SK-N-SH (cell line): Measurements from ENCODE around the gene COL23A1. TPM values are rescaled to one million over a fixed set of nuclear protein-coding genes. Genes with fewer than 3 reads are reported as not detected.

Source experiments
- CTCF ChIA-PET: fragments of 300-600, 350-600 bp; formaldehyde crosslinking; extraction: SDS; loops from one replicate; lab custom pipeline; 2021; lab: Yijun Ruan, JAX
- POLR2A ChIA-PET: fragments of 350-600 bp; sonication (Branson Sonifier 250); formaldehyde crosslinking; extraction: SDS; loops from one replicate; lab custom pipeline; 2020; ENCODE audit warnings: antibody characterized with exemption, inconsistent platforms; lab: Yijun Ruan, JAX
- DNase-seq: peaks from one replicate; pipeline ENCODE4 v3.0.0; 2012
- H2AFZ ChIP-seq: fragments of 200-600 bp; sonication (generic); 2 replicates; pipeline ENCODE4 v1.8.1; 2016; ENCODE audit warnings: antibody characterized with exemption, mild to moderate bottlenecking, low read depth
- H3F3A ChIP-seq: fragments of 200-600 bp; sonication (generic); replicated peaks from 2 replicates; pipeline ENCODE3; 2016; ENCODE audit warnings: antibody characterized with exemption, mild to moderate bottlenecking; ENCODE audit not compliant: insufficient read depth
- H3K27ac ChIP-seq, 2 experiments: fragments of 200-500 bp in 1 of 2; fragments of 200-600 bp in 1 of 2; sonication (Bioruptor generic) in 1 of 2; sonication (generic), shearing (Covaris generic) in 1 of 2; 2 replicates each; pipeline versions ENCODE4 v1.5.1 to v1.6.1; 2014 to 2016; ENCODE audit warnings: low read depth in 2 of 2, inconsistent platforms in 1 of 2, low read length in 1 of 2, mild to moderate bottlenecking in 1 of 2, mixed read lengths in 1 of 2
- H3K27me3 ChIP-seq: fragments of 200-600 bp; sonication (generic), shearing (Covaris generic); 2 replicates; pipeline ENCODE4 v1.6.1; 2016; ENCODE audit warnings: mixed run types; ENCODE audit not compliant: insufficient read depth
- H3K36me3 ChIP-seq, 2 experiments: fragments of 200-500 bp in 1 of 2; fragments of 200-600 bp in 1 of 2; sonication (Bioruptor generic) in 1 of 2; sonication (generic) in 1 of 2; replicated peaks in 1 of 2; 2 replicates each; pipeline versions ENCODE3 to v1.5.1; 2014 to 2016; ENCODE audit warnings: low read length in 1 of 2, mild to moderate bottlenecking in 1 of 2; ENCODE audit not compliant: insufficient read depth in 2 of 2, control insufficient read depth in 1 of 2
- H3K4me1 ChIP-seq, 2 experiments: fragments of 200-500 bp in 1 of 2; fragments of 200-600 bp in 1 of 2; sonication (Bioruptor generic) in 1 of 2; sonication (generic), shearing (Covaris generic) in 1 of 2; 2 replicates each; pipeline versions ENCODE4 v1.5.1 to v1.6.1; 2014 to 2016; ENCODE audit warnings: low read depth in 1 of 2, low read length in 1 of 2, mixed run types in 1 of 2; ENCODE audit not compliant: insufficient read depth in 2 of 2, control insufficient read depth in 1 of 2
- H3K4me2 ChIP-seq: fragments of 200-600 bp; sonication (generic), shearing (Covaris generic); 2 replicates; pipeline ENCODE4 v1.6.1; 2017; ENCODE audit warnings: mixed run types
- H3K4me3 ChIP-seq, 2 experiments: fragments of 200-500 bp in 1 of 2; fragments of 200-600 bp in 1 of 2; sonication (Bioruptor generic) in 1 of 2; sonication (generic), shearing (Covaris generic) in 1 of 2; 2 replicates each; pipeline versions ENCODE4 v1.5.1 to v1.8.1; 2014 to 2016; ENCODE audit warnings: low read depth in 2 of 2, inconsistent platforms in 1 of 2, low read length in 1 of 2, mild to moderate bottlenecking in 1 of 2, mixed read lengths in 1 of 2, moderate library complexity in 1 of 2
- H3K79me2 ChIP-seq: fragments of 200-600 bp; sonication (generic); 2 replicates; pipeline ENCODE4 v1.8.1; 2017; ENCODE audit warnings: mild to moderate bottlenecking; ENCODE audit not compliant: insufficient read depth
- H3K9ac ChIP-seq: fragments of 200-600 bp; sonication (generic); 2 replicates; pipeline ENCODE4 v1.6.1; 2017; ENCODE audit warnings: mixed run types
- H3K9me2 ChIP-seq: fragments of 200-600 bp; sonication (generic); 2 replicates; pipeline ENCODE4 v1.6.1; 2017; ENCODE audit warnings: mixed run types
- H3K9me3 ChIP-seq: fragments of 200-600 bp; sonication (generic); 2 replicates; pipeline ENCODE4 v1.6.1; 2017; ENCODE audit warnings: mixed run types, mild to moderate bottlenecking, moderate library complexity
- H4K20me1 ChIP-seq: fragments of 200-600 bp; sonication (generic); 2 replicates; pipeline ENCODE4 v1.6.1; 2017; ENCODE audit warnings: mild to moderate bottlenecking, mixed run types; ENCODE audit not compliant: insufficient read depth
- EP300 ChIP-seq, 2 experiments: IDR thresholded peaks; 2 replicates each; pipeline versions ENCODE4 v1.4.0 to v1.6.1; 2012; ENCODE audit warnings: borderline replicate concordance in 1 of 2, low read depth in 1 of 2, low read length in 1 of 2
- EZH2phosphoT487 ChIP-seq: fragments of 200-600 bp; sonication (generic); IDR thresholded peaks from 2 replicates; pipeline ENCODE4 v1.6.1; 2017; ENCODE audit warnings: low read depth, mixed run types, mild to moderate bottlenecking, antibody characterized with exemption, moderate library complexity, borderline replicate concordance
- NFIC ChIP-seq: IDR thresholded peaks from 2 replicates; pipeline ENCODE4 v1.4.0; 2012; ENCODE audit warnings: borderline replicate concordance
- NRF1 ChIP-seq: IDR thresholded peaks from 2 replicates; pipeline ENCODE4 v1.6.1; 2012; ENCODE audit warnings: low read depth, mild to moderate bottlenecking, low read length
- POLR2AphosphoS5 ChIP-seq: IDR thresholded peaks from 2 replicates; pipeline ENCODE4 v1.6.1; 2012; ENCODE audit warnings: low read depth, low read length
- RAD21 ChIP-seq: IDR thresholded peaks from 2 replicates; pipeline ENCODE4 v1.6.1; 2012; ENCODE audit warnings: mild to moderate bottlenecking, low read length
- RFX5 ChIP-seq: IDR thresholded peaks from 2 replicates; pipeline ENCODE4 v1.6.1; 2012; ENCODE audit warnings: mild to moderate bottlenecking, improper control_type of control experiment, low read length
- SIN3A ChIP-seq: IDR thresholded peaks from 2 replicates; pipeline ENCODE4 v1.6.1; 2012; ENCODE audit warnings: low read depth, mild to moderate bottlenecking, low read length, moderate library complexity, borderline replicate concordance
- YY1 ChIP-seq: IDR thresholded peaks from 2 replicates; pipeline ENCODE4 v1.4.0; 2012; ENCODE audit warnings: low read depth, mild to moderate bottlenecking
- WGBS: methylation state at CpG from one replicate; pipeline ENCODE4 v1.1.6; 2017; ENCODE audit warnings: low lambda C conversion rate; 5-methylcytosine and 5-hydroxymethylcytosine counted together
- polyA plus RNA-seq, 3 experiments: library from polyadenylated mRNA; depleted of rRNA; stranded (reverse); fragments of >200 nt; gene quantifications; 2 replicates each; pipeline ENCODE4 v1.2.3, GENCODE V29; 2012
- TF ChIP-seq, protein P1 (sequence below): IDR thresholded peaks from 2 replicates; pipeline ENCODE4 v1.4.0; 2012; ENCODE audit warnings: low read depth, borderline replicate concordance
- TF ChIP-seq, protein P2 (sequence below): IDR thresholded peaks from 2 replicates; pipeline ENCODE4 v1.4.0; 2012; ENCODE audit warnings: low read depth
- TF ChIP-seq, protein P3 (sequence below): fragments of 150-350 bp; IDR thresholded peaks from 2 replicates; pipeline ENCODE4 v1.6.1; 2016; ENCODE audit warnings: mild to moderate bottlenecking, low read depth, low read length
- TF ChIP-seq, protein P4 (sequence below): fragments of 150-350 bp; IDR thresholded peaks from 2 replicates; pipeline ENCODE4 v1.6.1; 2017; ENCODE audit warnings: antibody characterized with exemption, low read length, low read depth, borderline replicate concordance

The COL23A1 gene
- polyA plus RNA-seq, 1 of the 3 experiments (the other 2 are of a cell fraction), result 0.10 TPM

DNA sequence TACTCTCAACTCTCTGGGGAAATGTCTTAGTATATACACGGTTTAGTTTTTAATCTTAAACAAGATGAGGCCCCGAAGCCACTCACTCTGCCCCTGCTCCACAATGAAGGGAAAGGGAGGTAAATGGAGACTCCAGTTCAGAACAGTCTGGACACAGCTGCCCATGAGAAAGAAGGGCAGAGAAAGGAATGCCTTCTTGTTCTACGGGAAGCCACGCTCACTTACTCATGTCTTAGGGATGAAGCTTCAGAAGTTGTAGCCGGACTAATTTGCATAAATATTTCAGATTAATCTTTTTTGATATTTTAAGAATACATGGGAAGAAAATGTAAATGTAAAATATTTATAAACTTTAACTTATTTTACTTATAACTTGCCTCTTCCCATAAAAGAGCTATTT, 94.0 kb downstream of the COL23A1 start:
- no peaks in the 10 kb centered on the region for H3F3A ChIP-seq
- no peak overlapping the region for H3K9ac ChIP-seq
- H3K9me2 ChIP-seq, result no peaks in the 10 kb centered on the region
- TF ChIP-seq RAD21 (no peak), RFX5 (no peak), NRF1 (no peak), NFIC (no peak)
- TF ChIP-seq, protein P1, sequence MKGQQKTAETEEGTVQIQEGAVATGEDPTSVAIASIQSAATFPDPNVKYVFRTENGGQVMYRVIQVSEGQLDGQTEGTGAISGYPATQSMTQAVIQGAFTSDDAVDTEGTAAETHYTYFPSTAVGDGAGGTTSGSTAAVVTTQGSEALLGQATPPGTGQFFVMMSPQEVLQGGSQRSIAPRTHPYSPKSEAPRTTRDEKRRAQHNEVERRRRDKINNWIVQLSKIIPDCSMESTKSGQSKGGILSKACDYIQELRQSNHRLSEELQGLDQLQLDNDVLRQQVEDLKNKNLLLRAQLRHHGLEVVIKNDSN, result no peak
- H3K79me2 ChIP-seq, result no peaks in the 10 kb centered on the region
- no peak for DNase-seq
- peaks cover 0 to 2% of the 10 kb centered on the region in 2 experiments; a peak in 1 of 4 replicates for H3K4me1 ChIP-seq
- H3K27me3 ChIP-seq, result no peaks in the 10 kb centered on the region
- H3K4me3 ChIP-seq, result no peak overlapping the region
- no peaks in the 10 kb centered on the region for H3K36me3 ChIP-seq
- CTCF ChIA-PET, result interaction anchor here (1.4 kb wide), 1 partner anchor 33 kb away, joined by 3 read pairs; no protein-coding TSS in a partner anchor
- WGBS, result 41% methylated on average over 5 of the region's 5 CpGs
- no peak overlapping the region for H3K27ac ChIP-seq
- H3K4me2 ChIP-seq, result no peak overlapping the region
- no peak overlapping the region for H2AFZ ChIP-seq
- POLR2A ChIA-PET, result no interaction called here
- no peaks in the 10 kb centered on the region for H4K20me1 ChIP-seq
- H3K9me3 ChIP-seq, result no peaks in the 10 kb centered on the region

DNA sequence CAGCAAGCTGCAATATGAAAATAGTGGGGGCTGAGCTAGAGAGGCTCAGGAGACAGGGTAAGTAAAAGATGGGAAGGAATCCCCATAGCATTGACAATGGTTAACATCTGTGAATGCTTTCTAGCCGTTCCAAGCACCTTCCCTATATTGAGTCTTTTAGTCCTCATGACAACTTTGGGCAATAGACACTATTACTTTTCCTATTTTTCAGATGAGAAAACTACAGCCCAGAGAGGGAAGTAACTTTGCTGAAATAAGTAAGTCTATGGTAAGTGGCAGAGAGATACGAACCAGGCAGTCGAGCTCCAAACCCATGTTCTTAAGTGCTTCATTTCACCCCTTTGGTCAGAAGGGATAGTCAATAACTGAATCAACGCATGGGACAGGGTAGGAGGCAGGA, 94.5 kb downstream of the COL23A1 start:
- H3K9ac ChIP-seq, result no peak overlapping the region
- no peak overlapping the region for H3K4me3 ChIP-seq
- no peak for DNase-seq
- H3K4me1 ChIP-seq, result peaks cover 0 to 2% of the 10 kb centered on the region in 2 experiments; a peak in 1 of 4 replicates
- no peaks in the 10 kb centered on the region for H3K9me2 ChIP-seq
- no peaks in the 10 kb centered on the region for H4K20me1 ChIP-seq
- no peaks in the 10 kb centered on the region for H3K79me2 ChIP-seq
- no peak overlapping the region for H3K27ac ChIP-seq
- TF ChIP-seq, protein P2, sequence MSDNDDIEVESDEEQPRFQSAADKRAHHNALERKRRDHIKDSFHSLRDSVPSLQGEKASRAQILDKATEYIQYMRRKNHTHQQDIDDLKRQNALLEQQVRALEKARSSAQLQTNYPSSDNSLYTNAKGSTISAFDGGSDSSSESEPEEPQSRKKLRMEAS, result no peak
- TF ChIP-seq EZH2phosphoT487 (no peak), EP300 (IDR thresholded peaks at IDR 0.05; ENCODE audit: borderline replicate concordance in 1 of 2, low read depth in 1 of 2, low read length in 1 of 2) (no peak), POLR2AphosphoS5 (no peak), SIN3A (no peak), YY1 (no peak), NRF1 (no peak)
- TF ChIP-seq, protein P3, sequence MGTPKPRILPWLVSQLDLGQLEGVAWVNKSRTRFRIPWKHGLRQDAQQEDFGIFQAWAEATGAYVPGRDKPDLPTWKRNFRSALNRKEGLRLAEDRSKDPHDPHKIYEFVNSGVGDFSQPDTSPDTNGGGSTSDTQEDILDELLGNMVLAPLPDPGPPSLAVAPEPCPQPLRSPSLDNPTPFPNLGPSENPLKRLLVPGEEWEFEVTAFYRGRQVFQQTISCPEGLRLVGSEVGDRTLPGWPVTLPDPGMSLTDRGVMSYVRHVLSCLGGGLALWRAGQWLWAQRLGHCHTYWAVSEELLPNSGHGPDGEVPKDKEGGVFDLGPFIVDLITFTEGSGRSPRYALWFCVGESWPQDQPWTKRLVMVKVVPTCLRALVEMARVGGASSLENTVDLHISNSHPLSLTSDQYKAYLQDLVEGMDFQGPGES, result no peak
- TF ChIP-seq, protein P4, sequence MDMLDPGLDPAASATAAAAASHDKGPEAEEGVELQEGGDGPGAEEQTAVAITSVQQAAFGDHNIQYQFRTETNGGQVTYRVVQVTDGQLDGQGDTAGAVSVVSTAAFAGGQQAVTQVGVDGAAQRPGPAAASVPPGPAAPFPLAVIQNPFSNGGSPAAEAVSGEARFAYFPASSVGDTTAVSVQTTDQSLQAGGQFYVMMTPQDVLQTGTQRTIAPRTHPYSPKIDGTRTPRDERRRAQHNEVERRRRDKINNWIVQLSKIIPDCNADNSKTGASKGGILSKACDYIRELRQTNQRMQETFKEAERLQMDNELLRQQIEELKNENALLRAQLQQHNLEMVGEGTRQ, result no peak
- no peaks in the 10 kb centered on the region for H3K36me3 ChIP-seq
- POLR2A ChIA-PET, result no interaction called here
- no peak overlapping the region for H3K4me2 ChIP-seq
- H3F3A ChIP-seq, result no peaks in the 10 kb centered on the region
- no peaks in the 10 kb centered on the region for H3K27me3 ChIP-seq
- H3K9me3 ChIP-seq, result no peaks in the 10 kb centered on the region
- CTCF ChIA-PET, result interaction anchor here (1.0 to 1.4 kb wide), 2 partner anchors 11 to 33 kb away, joined by 3 read pairs; no protein-coding TSS in a partner anchor
- H2AFZ ChIP-seq, result no peak overlapping the region
- WGBS, result 35% methylated on average over 4 of the region's 4 CpGs
